Prostate gland (tissue), 2 donors: Measurements from ENCODE around the gene MYO1D.

Source experiments
- CTCF ChIP-seq, 4 experiments: fragments of 200-600 bp in 2 of 4; fragments of 450-650 bp in 2 of 4; sonication (generic) in 2 of 4; IDR thresholded peaks; 1 replicate in 3 of 4; 2 replicates in 1 of 4; pipeline ENCODE4 v1.5.1; 2016 to 2019; ENCODE audit warnings: antibody characterized with exemption in 4 of 4, mild to moderate bottlenecking in 2 of 4, moderate library complexity in 2 of 4
- POLR2A ChIP-seq: fragments of 450-650 bp; IDR thresholded peaks from one replicate; pipeline ENCODE4 v1.6.1; 2016; ENCODE audit warnings: antibody characterized with exemption, mild to moderate bottlenecking
- POLR2AphosphoS5 ChIP-seq: sonication (generic); formaldehyde crosslinking; IDR thresholded peaks from one replicate; pipeline ENCODE4 v1.6.1; 2017; ENCODE audit warnings: antibody characterized with exemption

GRCh38 chr17:32903774-32904673 lies 27.1 kb upstream of the MYO1D start:
- TF ChIP-seq POLR2AphosphoS5 (no peak), CTCF (IDR thresholded peaks at IDR 0.05) (no peak), POLR2A (no peak)
